Spleen (tissue), 11 donors: ENCODE results near the gene PLB1. TPM values are rescaled to one million over a fixed set of nuclear protein-coding genes. Genes with fewer than 3 reads are reported as not detected.

Source experiments
- DNase-seq: peaks from one replicate; pipeline ENCODE4 v3.0.0-alpha.2; 2020
- H3K27ac ChIP-seq, 8 donors: fragments of 200-600 bp; sonication (generic) in 7 of 8; 1 replicate in 4 of 8; 2 replicates in 4 of 8; pipeline versions ENCODE4 v1.5.0 to v1.8.0; 2016 to 2021; ENCODE audit warnings: inconsistent platforms in 4 of 8, mild to moderate bottlenecking in 4 of 8, moderate library complexity in 1 of 8
- H3K27me3 ChIP-seq, 7 donors: fragments of 200-600 bp; sonication (generic) in 6 of 7; replicated peaks in 1 of 7; 1 replicate in 4 of 7; 2 replicates in 3 of 7; pipeline versions ENCODE4 v1.5.0 to v1.8.0; 2016 to 2021; ENCODE audit warnings: inconsistent platforms in 3 of 7, mild to moderate bottlenecking in 1 of 7
- H3K36me3 ChIP-seq, 6 donors: fragments of 200-600 bp; sonication (generic) in 5 of 6; 1 replicate in 4 of 6; 2 replicates in 2 of 6; pipeline versions ENCODE4 v1.5.0 to v1.8.0; 2016 to 2021; ENCODE audit warnings: inconsistent platforms in 2 of 6
- H3K4me1 ChIP-seq, 6 donors: fragments of 200-600 bp; sonication (generic) in 5 of 6; 1 replicate in 3 of 6; 2 replicates in 3 of 6; pipeline versions ENCODE4 v1.5.0 to v1.8.0; 2016 to 2021; ENCODE audit warnings: inconsistent platforms in 3 of 6
- H3K4me3 ChIP-seq, 8 donors: fragments of 200-600 bp; sonication (generic) in 7 of 8; 1 replicate in 4 of 8; 2 replicates in 4 of 8; pipeline versions ENCODE4 v1.5.0 to v1.8.0; 2016 to 2021; ENCODE audit warnings: inconsistent platforms in 4 of 8, mild to moderate bottlenecking in 4 of 8, moderate library complexity in 2 of 8
- H3K9me3 ChIP-seq, 8 donors: fragments of 200-600 bp; sonication (generic) in 7 of 8; 1 replicate in 4 of 8; 2 replicates in 4 of 8; pipeline versions ENCODE4 v1.5.0 to v1.8.0; 2016 to 2021; ENCODE audit warnings: inconsistent platforms in 4 of 8
- POLR2A ChIP-seq, 3 donors: fragments of 450-650 bp; IDR thresholded peaks; one replicate each; pipeline ENCODE4 v1.5.1; 2017; ENCODE audit warnings: antibody characterized with exemption in 3 of 3, mild to moderate bottlenecking in 1 of 3
- POLR2AphosphoS5 ChIP-seq, 3 donors: sonication (generic); formaldehyde crosslinking; IDR thresholded peaks; one replicate each; pipeline ENCODE4 v1.5.1; 2017; ENCODE audit warnings: antibody characterized with exemption in 3 of 3
- WGBS, 5 donors: extraction: QIAGEN DNeasy Blood & Tissue Kit in 3 of 5; methylation state at CpG; one replicate each; pipeline versions ENCODE4 v1.1.5 to v1.1.7; 2013 to 2018; 5-methylcytosine and 5-hydroxymethylcytosine counted together
- intact Hi-C: fragments of 100-400 bp; cut with DNase I; formaldehyde crosslinking; loops from one replicate; pipeline ENCODE4 v1.15.0; 2023; ENCODE audit warnings: low total_unique reads
- polyA plus RNA-seq, 3 donors: library from polyadenylated mRNA; stranded (reverse); fragments of 200-250 nt; gene quantifications; one replicate each; pipeline ENCODE4 v1.2.1, GENCODE V29; 2013
- total RNA-seq, 7 donors: library from RNA; depleted of rRNA in 3 of 7; stranded (reverse); fragments of >200 nt in 3 of 7; fragmentation: NEBNext Ultra II Directional in 4 of 7; extraction: Animal tissue kit (Norgen Biotek cat#: 25700) in 4 of 7; gene quantifications; one replicate each; pipeline versions ENCODE4 v1.1.0 to v1.2.1, GENCODE V29; 2016 to 2021
- TF ChIP-seq, protein P1 (sequence below), 11 experiments: fragments of 200-600 bp in 7 of 11; fragments of 450-650 bp in 4 of 11; sonication (generic) in 4 of 11; IDR thresholded peaks in 8 of 11; conservative IDR thresholded peaks in 3 of 11; 1 replicate in 7 of 11; 2 replicates in 4 of 11; pipeline versions ENCODE4 v1.4.0 to v1.8.0; 2016 to 2021; ENCODE audit warnings: antibody characterized with exemption in 11 of 11, inconsistent platforms in 4 of 11, mild to moderate bottlenecking in 1 of 11
- donor health status: healthy with polysubstance abuse.
- donor health status: DM: no; HTN: no; CAD: no; lungs with moderate emphysema.
- donor health status: DM: no; HTN: no; CAD: no.
- donor health status: Bipolar disorder and iron deficiency.
- donor health status: healthy.
- donor health status: DM: no; HTN: no; CAD: no.
- donor health status: DM: yes; HTN: yes; CAD: no.

Gene PLB1
- total and polyA plus RNA-seq, 10 donors: 3.8 to 45.7 (median 13.9) TPM

GRCh38 chr2:28666496-28667184, 170.8 kb downstream of the PLB1 start:
- WGBS, 5 donors: 78 to 92% (median 88%) methylated on average over 8 of the region's 8 CpGs
- TF ChIP-seq POLR2A (IDR thresholded peaks at IDR 0.05) (no peak), POLR2AphosphoS5 (IDR thresholded peaks at IDR 0.05) (no peak)
- TF ChIP-seq, protein P1, sequence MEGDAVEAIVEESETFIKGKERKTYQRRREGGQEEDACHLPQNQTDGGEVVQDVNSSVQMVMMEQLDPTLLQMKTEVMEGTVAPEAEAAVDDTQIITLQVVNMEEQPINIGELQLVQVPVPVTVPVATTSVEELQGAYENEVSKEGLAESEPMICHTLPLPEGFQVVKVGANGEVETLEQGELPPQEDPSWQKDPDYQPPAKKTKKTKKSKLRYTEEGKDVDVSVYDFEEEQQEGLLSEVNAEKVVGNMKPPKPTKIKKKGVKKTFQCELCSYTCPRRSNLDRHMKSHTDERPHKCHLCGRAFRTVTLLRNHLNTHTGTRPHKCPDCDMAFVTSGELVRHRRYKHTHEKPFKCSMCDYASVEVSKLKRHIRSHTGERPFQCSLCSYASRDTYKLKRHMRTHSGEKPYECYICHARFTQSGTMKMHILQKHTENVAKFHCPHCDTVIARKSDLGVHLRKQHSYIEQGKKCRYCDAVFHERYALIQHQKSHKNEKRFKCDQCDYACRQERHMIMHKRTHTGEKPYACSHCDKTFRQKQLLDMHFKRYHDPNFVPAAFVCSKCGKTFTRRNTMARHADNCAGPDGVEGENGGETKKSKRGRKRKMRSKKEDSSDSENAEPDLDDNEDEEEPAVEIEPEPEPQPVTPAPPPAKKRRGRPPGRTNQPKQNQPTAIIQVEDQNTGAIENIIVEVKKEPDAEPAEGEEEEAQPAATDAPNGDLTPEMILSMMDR (IDR thresholded peaks at IDR 0.05 in 8 of 11, conservative IDR thresholded peaks at IDR 0.05 in 3 of 11): no peak
- intact Hi-C loops: no loop called here
- no peaks in the 10 kb centered on the region for H3K36me3 ChIP-seq
- DNase-seq: no peak
- peaks cover 0 to 12% (median 1%) of the 10 kb centered on the region in 6 donors for H3K4me1 ChIP-seq
- H3K27me3 ChIP-seq: no peaks in the 10 kb centered on the region
- no peaks in the 10 kb centered on the region for H3K9me3 ChIP-seq
- H3K27ac ChIP-seq: no peak overlapping the region
- H3K4me3 ChIP-seq: no peak overlapping the region

GRCh38 chr2:28667261-28667660, 171.4 kb downstream of the PLB1 start:
- 91 to 98% (median 96%) methylated on average over 6 of the region's 6 CpGs for WGBS, 5 donors
- no peak overlapping the region for H3K27ac ChIP-seq

DNA sequence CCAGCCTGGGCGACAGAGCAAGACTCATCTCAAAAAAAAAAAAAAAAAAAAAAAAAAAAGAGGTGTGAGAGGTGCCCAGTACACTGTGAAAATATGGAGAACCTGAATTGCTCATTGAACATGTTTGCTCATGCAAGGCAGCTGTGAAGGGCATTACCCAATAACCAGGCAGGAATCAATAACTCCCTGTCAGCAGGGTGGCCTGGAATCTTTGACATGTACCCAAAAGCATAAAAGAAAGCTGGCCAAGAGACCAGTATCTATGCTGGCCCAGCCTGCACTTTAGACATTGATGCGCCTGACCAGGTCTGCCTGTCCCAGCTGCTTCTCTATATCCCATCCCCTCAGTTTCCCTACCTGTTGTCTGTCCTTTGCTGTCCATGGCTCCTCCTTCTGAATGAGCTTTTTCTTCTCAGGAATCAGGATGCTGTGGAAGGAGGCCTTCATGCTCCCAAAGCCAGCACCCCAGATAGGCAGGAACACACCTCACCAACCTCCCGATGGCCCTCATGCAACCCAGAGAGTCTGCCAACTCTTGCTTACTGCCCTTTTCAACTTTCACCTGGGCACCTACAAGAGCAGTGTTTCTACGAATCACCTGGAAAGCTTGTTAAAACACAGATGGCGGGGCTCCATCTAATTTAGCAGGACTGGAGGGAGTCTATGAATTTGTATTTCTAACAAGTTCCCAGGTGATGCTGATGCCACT, 172.4 kb downstream of the PLB1 start:
- Histone ChIP-seq H3K9me3 (peaks cover 0 to 11% (median 1%) of the 10 kb centered on the region in 8 donors), H3K4me3 (no peak overlapping the region), H3K27me3 (no peaks in the 10 kb centered on the region), H3K36me3 (no peaks in the 10 kb centered on the region), H3K4me1 (peaks cover 0 to 4% (median 0%) of the 10 kb centered on the region in 6 donors), H3K27ac (no peak overlapping the region)
- intact Hi-C loops: no loop called here
- TF ChIP-seq POLR2AphosphoS5 (IDR thresholded peaks at IDR 0.05): no peak
- no peak for TF ChIP-seq POLR2A (IDR thresholded peaks at IDR 0.05)
- 94 to 100% (median 99%) methylated on average over 5 of the region's 5 CpGs for WGBS, 5 donors
- no peak for DNase-seq

More at GRCh38 chr2:28667261-28667660, 171.4 kb downstream of the PLB1 start:
- Histone ChIP-seq H3K9me3 (peaks cover 0 to under 1% (median 0%) of the 10 kb centered on the region in 8 donors), H3K27me3 (no peaks in the 10 kb centered on the region), H3K4me3 (no peak overlapping the region), H3K36me3 (no peaks in the 10 kb centered on the region), H3K4me1 (peaks cover 0 to 5% (median 0%) of the 10 kb centered on the region in 6 donors)
- DNase-seq: no peak
- TF ChIP-seq POLR2AphosphoS5 (IDR thresholded peaks at IDR 0.05) (no peak), POLR2A (IDR thresholded peaks at IDR 0.05) (no peak)
- TF ChIP-seq, protein P1 (IDR thresholded peaks at IDR 0.05 in 8 of 11, conservative IDR thresholded peaks at IDR 0.05 in 3 of 11): no peak
- intact Hi-C loops: no loop called here

GRCh38 chr2:28668880-28669279, 173.0 kb downstream of the PLB1 start:
- no peak overlapping the region for H3K27ac ChIP-seq
- H3K4me3 ChIP-seq: no peak overlapping the region
- DNase-seq: no peak
- H3K4me1 ChIP-seq: peaks cover 0 to 4% (median 0%) of the 10 kb centered on the region in 6 donors
- H3K27me3 ChIP-seq: no peaks in the 10 kb centered on the region
- peaks cover 0 to 16% (median 1%) of the 10 kb centered on the region in 8 donors for H3K9me3 ChIP-seq
- TF ChIP-seq POLR2AphosphoS5 (IDR thresholded peaks at IDR 0.05) (no peak), POLR2A (IDR thresholded peaks at IDR 0.05) (no peak)
- TF ChIP-seq, protein P1 (IDR thresholded peaks at IDR 0.05 in 8 of 11, conservative IDR thresholded peaks at IDR 0.05 in 3 of 11): no peak
- WGBS, 5 donors: 93 to 100% (median 95%) methylated on average over 1 to 2 of the region's 2 CpGs
- no peaks in the 10 kb centered on the region for H3K36me3 ChIP-seq
- intact Hi-C loops: no loop called here
